LNCAP (cell line): ENCODE data around the gene NWD2.

Experiments
- CTCF ChIP-seq: fragments of 450-650 bp; IDR thresholded peaks from 2 replicates; pipeline ENCODE4 v1.5.1; 2017; ENCODE audit warnings: mild to moderate bottlenecking

The NWD2 gene

GRCh38 chr4:37358748-37359147 lies 114.2 kb downstream of the NWD2 start:
- no peak for TF ChIP-seq CTCF

GRCh38 chr4:37359261-37359660 lies 114.7 kb downstream of the NWD2 start:
- no peak for TF ChIP-seq CTCF

- no peak for TF ChIP-seq CTCF
Observed at GRCh38 chr4:37365888-37366287, 121.3 kb downstream of the NWD2 start.

GRCh38 chr4:37367901-37368300 lies 123.4 kb downstream of the NWD2 start:
- no peak for TF ChIP-seq CTCF

GRCh38 chr4:37370052-37370451 lies 125.5 kb downstream of the NWD2 start:
- TF ChIP-seq CTCF = no peak

GRCh38 chr4:37381040-37381668 lies 136.6 kb downstream of the NWD2 start:
- no peak for TF ChIP-seq CTCF

- TF ChIP-seq CTCF = peak; percentile 62
Observed at GRCh38 chr4:37383579-37384229, 139.2 kb downstream of the NWD2 start.
